Glutamatergic neuron (in vitro differentiated cells): Measurements from ENCODE around the gene LTK. TPM values are rescaled to one million over a fixed set of nuclear protein-coding genes. Genes with fewer than 3 reads are reported as not detected.
A peak's percentile ranks its signal among the peaks of the same experiment; 100 is the strongest.

Experiments
- DNase-seq: peaks from one replicate; pipeline ENCODE4 v3.0.0; 2022
- H3K27ac Mint-ChIP-seq: one replicate; pipeline ENCODE4 v1.8.0; 2020; ENCODE audit warnings: mild to moderate bottlenecking, mixed read lengths, inconsistent platforms; ENCODE audit not compliant: unreplicated experiment
- H3K27me3 Mint-ChIP-seq: one replicate; pipeline ENCODE4 v1.8.0; 2020; ENCODE audit warnings: mild to moderate bottlenecking, moderate library complexity, mixed read lengths, inconsistent platforms; ENCODE audit not compliant: unreplicated experiment
- H3K36me3 Mint-ChIP-seq: one replicate; pipeline ENCODE4 v1.8.0; 2020; ENCODE audit warnings: mild to moderate bottlenecking, mixed read lengths, inconsistent platforms; ENCODE audit not compliant: unreplicated experiment
- H3K4me1 Mint-ChIP-seq: one replicate; pipeline ENCODE4 v1.8.0; 2020; ENCODE audit warnings: mild to moderate bottlenecking, low read depth, mixed read lengths, inconsistent platforms; ENCODE audit not compliant: unreplicated experiment
- H3K4me3 Mint-ChIP-seq: one replicate; pipeline ENCODE4 v1.8.0; 2020; ENCODE audit warnings: mild to moderate bottlenecking, mixed read lengths, inconsistent platforms; ENCODE audit not compliant: unreplicated experiment
- H3K9me3 Mint-ChIP-seq: one replicate; pipeline ENCODE4 v1.8.0; 2020; ENCODE audit warnings: mild to moderate bottlenecking, moderate library complexity, mixed read lengths, inconsistent platforms; ENCODE audit not compliant: unreplicated experiment
- CTCF ChIP-seq: fragments of 200-600 bp; sonication (generic); IDR thresholded peaks from one replicate; pipeline ENCODE4 v1.5.0; 2021; ENCODE audit not compliant: partially characterized antibody, unreplicated experiment
- total RNA-seq: library from RNA; stranded (reverse); fragmentation: NEBNext Ultra II Directional; extraction: Animal tissue kit (Norgen Biotek cat#: 25700); gene quantifications from one replicate; pipeline ENCODE4 v1.2.1, GENCODE V29; 2021; ENCODE audit not compliant: unreplicated experiment

LTK gene
- total RNA-seq, 1 donor from 2014 or later: 3.2 TPM

GRCh38 chr15:41560572-41560874, 46.9 kb upstream of the LTK start:
- TF ChIP-seq CTCF: no peak
- Mint-ChIP-seq H3K27ac (no peak overlapping the region), H3K4me1 (peaks cover 24% of the 10 kb centered on the region), H3K36me3 (no peaks in the 10 kb centered on the region), H3K4me3 (peak overlapping the region; percentile 42), H3K9me3 (peaks cover 6% of the 10 kb centered on the region), H3K27me3 (peaks cover 14% of the 10 kb centered on the region)
- DNase-seq: no peak

- DNase-seq: no peak
- Mint-ChIP-seq H3K4me3 (peak overlapping the region; percentile 70), H3K27me3 (peaks cover 13% of the 10 kb centered on the region), H3K4me1 (peaks cover 15% of the 10 kb centered on the region), H3K27ac (no peak overlapping the region), H3K9me3 (peaks cover 6% of the 10 kb centered on the region), H3K36me3 (no peaks in the 10 kb centered on the region)
- TF ChIP-seq CTCF: no peak
These were observed 45.7 kb upstream of the LTK start for GRCh38 chr15:41559239-41559782.

- no peak for TF ChIP-seq CTCF
- Mint-ChIP-seq H3K4me1 (peaks cover 13% of the 10 kb centered on the region), H3K27me3 (peaks cover 12% of the 10 kb centered on the region), H3K4me3 (peak within 1 kb of the TSS; percentile 82), H3K36me3 (no peaks in the 10 kb centered on the region), H3K27ac (peak within 1 kb of the TSS; percentile 64), H3K9me3 (peaks cover 6% of the 10 kb centered on the region)
- DNase-seq: peak; percentile 66
These were observed 45.0 kb upstream of the LTK start, which contains the start of gene TYRO3 for GRCh38 chr15:41558400-41559238. TSS of gene TYRO3 (plus strand) at chr15:41559212. CDS start at chr15:41559258, 46 bp downstream.

- peak; percentile 80 for TF ChIP-seq CTCF
- peaks cover 9% of the 10 kb centered on the region for H3K4me1 Mint-ChIP-seq
- peaks cover 8% of the 10 kb centered on the region for H3K27me3 Mint-ChIP-seq
- no peaks in the 10 kb centered on the region for H3K36me3 Mint-ChIP-seq
- peak overlapping the region; percentile 82 for H3K4me3 Mint-ChIP-seq
- peak; percentile 81 for DNase-seq
- H3K9me3 Mint-ChIP-seq: peaks cover 6% of the 10 kb centered on the region
- peak overlapping the region; percentile 64 for H3K27ac Mint-ChIP-seq
These were observed 44.2 kb upstream of the LTK start for GRCh38 chr15:41557673-41558399.
